ENCODE results near the gene RSPH1.

The RSPH1 gene

GRCh38 chr21:42520628-42521253 is 24.7 kb upstream of the RSPH1 start:
- peak; percentile 26 for DNase-seq (ENCODE audit: low spot score)
- no peak for TF ChIP-seq CTCF (IDR thresholded peaks at IDR 0.05)
- Histone ChIP-seq H3K27ac (no peak overlapping the region), H3K4me3 (no peak overlapping the region)

GRCh38 chr21:42518626-42519025 is 22.6 kb upstream of the RSPH1 start:
- DNase-seq (ENCODE audit: low spot score): no peak
- no peak for TF ChIP-seq CTCF (IDR thresholded peaks at IDR 0.05)
- H3K4me3 ChIP-seq: no peak overlapping the region
- peak overlapping the region in 1 of 2 donors; percentile 20 for H3K27ac ChIP-seq

GRCh38 chr21:42518215-42518614 is 22.2 kb upstream of the RSPH1 start:
- no peak for TF ChIP-seq CTCF (IDR thresholded peaks at IDR 0.05)
- peak; percentile 74 for DNase-seq (ENCODE audit: low spot score)
- H3K4me3 ChIP-seq: no peak overlapping the region
- H3K27ac ChIP-seq: peak overlapping the region in 1 of 2 donors; percentile 20

GRCh38 chr21:42515708-42516502 is 19.9 kb upstream of the RSPH1 start:
- no peak overlapping the region for H3K4me3 ChIP-seq
- DNase-seq (ENCODE audit: low spot score): peak; percentile 52
- no peak for TF ChIP-seq CTCF (IDR thresholded peaks at IDR 0.05)
- no peak overlapping the region for H3K27ac ChIP-seq

- DNase-seq (ENCODE audit: low spot score): no peak
- TF ChIP-seq CTCF (IDR thresholded peaks at IDR 0.05): no peak
Measured at GRCh38 chr21:42514883-42515228, 18.8 kb upstream of the RSPH1 start.

GRCh38 chr21:42513985-42514882 is 18.2 kb upstream of the RSPH1 start:
- TF ChIP-seq CTCF (IDR thresholded peaks at IDR 0.05): no peak
- DNase-seq (ENCODE audit: low spot score): peak; percentile 77
- peak overlapping the region; percentile 88 for H3K4me3 ChIP-seq
- H3K27ac ChIP-seq: peak overlapping the region; percentile 77 to 80

More at GRCh38 chr21:42514883-42515228, 18.8 kb upstream of the RSPH1 start:
- Histone ChIP-seq H3K4me3 (peak overlapping the region; percentile 88), H3K27ac (peak overlapping the region; percentile 77 to 80)
